ENCODE data around the gene COL20A1.

DNA sequence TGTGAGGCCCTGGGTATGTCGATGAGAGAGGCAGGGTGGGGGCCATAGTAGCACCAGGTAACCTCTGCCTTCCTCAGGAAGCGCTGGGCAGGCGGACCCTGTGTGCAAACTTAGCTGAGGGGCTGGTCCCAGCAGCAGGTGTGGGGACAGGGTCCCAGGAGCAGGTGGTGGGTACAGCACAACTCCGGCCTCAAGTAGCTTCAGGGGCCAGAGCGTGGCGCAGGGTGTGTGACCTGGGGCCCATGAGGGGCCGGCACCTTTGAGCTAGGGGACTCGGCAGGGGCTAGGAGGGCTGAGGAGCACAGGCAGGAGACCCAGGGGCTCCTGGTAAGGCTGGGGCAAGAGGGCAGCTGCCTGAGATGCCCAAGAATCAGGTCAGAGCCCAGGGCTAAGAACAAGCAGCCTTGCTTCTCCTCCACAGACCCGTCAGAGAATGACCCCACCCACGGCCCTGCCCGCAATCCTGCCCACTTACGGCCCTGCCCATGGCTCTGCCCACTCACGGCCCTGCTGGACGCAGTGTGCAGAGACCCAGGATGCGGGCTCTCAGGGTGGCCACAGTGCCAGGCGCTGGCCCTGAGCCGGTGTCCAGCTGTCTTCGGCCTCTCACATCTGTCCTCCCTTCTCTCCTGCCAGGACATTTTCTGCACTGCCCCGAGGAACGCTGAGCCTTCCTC is 37.2 kb downstream of the COL20A1 start:
- TF ChIP-seq, protein P1, sequence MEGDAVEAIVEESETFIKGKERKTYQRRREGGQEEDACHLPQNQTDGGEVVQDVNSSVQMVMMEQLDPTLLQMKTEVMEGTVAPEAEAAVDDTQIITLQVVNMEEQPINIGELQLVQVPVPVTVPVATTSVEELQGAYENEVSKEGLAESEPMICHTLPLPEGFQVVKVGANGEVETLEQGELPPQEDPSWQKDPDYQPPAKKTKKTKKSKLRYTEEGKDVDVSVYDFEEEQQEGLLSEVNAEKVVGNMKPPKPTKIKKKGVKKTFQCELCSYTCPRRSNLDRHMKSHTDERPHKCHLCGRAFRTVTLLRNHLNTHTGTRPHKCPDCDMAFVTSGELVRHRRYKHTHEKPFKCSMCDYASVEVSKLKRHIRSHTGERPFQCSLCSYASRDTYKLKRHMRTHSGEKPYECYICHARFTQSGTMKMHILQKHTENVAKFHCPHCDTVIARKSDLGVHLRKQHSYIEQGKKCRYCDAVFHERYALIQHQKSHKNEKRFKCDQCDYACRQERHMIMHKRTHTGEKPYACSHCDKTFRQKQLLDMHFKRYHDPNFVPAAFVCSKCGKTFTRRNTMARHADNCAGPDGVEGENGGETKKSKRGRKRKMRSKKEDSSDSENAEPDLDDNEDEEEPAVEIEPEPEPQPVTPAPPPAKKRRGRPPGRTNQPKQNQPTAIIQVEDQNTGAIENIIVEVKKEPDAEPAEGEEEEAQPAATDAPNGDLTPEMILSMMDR (IDR thresholded peaks at IDR 0.05): no peak
- no peak for TF ChIP-seq POLR2A (IDR thresholded peaks at IDR 0.05)
